Ovary (tissue), 3 donors: Measurements from ENCODE around the gene GPN2.

Source experiments
- CTCF ChIP-seq, 3 donors: fragments of 450-650 bp in 2 of 3; fragments of 200-600 bp in 1 of 3; IDR thresholded peaks; one replicate each; pipeline versions ENCODE4 v1.5.1 to v1.8.0; 2016 to 2022; ENCODE audit warnings: antibody characterized with exemption in 3 of 3, mild to moderate bottlenecking in 1 of 3
- EP300 ChIP-seq: sonication (generic); formaldehyde crosslinking; IDR thresholded peaks from one replicate; pipeline ENCODE4 v1.6.1; 2017; ENCODE audit warnings: antibody characterized with exemption
- POLR2A ChIP-seq: fragments of 450-650 bp; IDR thresholded peaks from one replicate; pipeline ENCODE4 v1.6.1; 2017; ENCODE audit warnings: antibody characterized with exemption, mild to moderate bottlenecking, moderate library complexity
- donor health status: DM: no; HTN: no; CAD: no.

GRCh38 chr1:26854906-26855305 is 35.2 kb downstream of the GPN2 start:
- TF ChIP-seq CTCF (IDR thresholded peaks at IDR 0.05) (no peak), EP300 (no peak), POLR2A (no peak)
